Measurements from ENCODE around the gene CSTF1.

Gene CSTF1

DNA sequence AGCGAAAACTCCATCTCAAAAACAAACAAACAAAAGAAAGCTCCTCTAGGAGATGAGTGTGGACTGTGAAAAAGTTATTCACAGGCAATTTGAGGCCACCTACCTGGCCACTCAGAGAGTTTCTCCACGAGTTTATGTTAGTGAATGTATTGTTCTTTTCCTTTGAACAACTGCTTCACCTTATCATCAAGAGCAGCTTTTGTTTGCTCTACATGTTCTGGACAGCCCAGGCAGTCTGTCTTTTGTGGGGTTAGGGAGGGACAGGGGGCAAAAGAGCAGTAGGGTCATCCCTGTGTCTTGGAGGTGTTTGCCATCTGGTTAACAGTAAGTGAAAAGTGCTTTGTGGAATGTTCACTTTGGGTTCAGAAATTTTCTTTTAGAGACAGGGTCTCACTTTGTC, 27.6 kb downstream of the CSTF1 start:
- Histone ChIP-seq H3K4me3 (ENCODE audit: low read depth, low read length) (no peak overlapping the region), H3K4me1 (ENCODE audit: control insufficient read depth, insufficient read depth, low read length) (peaks cover 5% of the 10 kb centered on the region; the same call in 1 of the 2 replicates), H3K9me3 (ENCODE audit: control insufficient read depth, insufficient read depth, low read length) (no peaks in the 10 kb centered on the region), H3K9ac (ENCODE audit: low read depth, low read length) (no peak overlapping the region), H3K27ac (ENCODE audit: low read depth, low read length) (no peak overlapping the region), H3K36me3 (ENCODE audit: control insufficient read depth, insufficient read depth, low read length) (no peaks in the 10 kb centered on the region), H3K27me3 (ENCODE audit: control insufficient read depth, insufficient read depth, low read length) (peaks cover 20% of the 10 kb centered on the region; the same call in 1 of the 2 replicates)

DNA sequence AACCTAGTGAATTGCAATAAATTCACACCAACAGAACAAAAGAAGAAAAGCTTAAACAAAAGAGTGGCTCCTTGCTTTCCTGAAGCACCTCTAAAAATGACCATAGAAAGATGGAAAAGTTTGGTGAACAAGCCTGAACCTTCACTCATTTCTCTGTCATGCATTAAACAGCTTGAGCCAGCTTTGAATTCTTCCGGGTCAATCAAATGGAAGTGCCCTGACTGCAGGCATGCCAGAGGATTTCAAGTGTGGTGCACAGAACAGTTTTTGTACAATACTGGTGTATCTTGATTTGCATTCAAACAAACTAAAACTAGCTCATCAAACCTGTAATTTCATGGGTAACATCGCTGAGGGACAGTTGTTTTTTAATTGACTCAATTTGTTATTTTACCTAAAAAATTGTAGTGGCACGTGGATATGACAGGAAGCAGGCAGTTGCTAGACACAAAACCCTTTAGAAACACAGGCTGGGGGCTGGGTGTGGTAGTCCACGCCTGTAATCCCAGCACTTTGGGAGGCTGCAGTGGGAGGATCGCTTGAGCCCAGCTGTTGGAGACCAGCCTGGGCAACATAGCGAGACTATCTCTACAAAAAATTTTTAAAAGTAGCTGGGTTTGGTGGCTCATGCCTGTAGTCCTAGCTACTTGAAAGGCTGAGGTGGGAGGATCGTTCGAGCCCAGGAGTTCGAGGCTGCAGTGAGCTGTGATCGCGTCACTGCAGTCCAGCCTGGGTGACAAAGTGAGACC, 28.7 kb downstream of the CSTF1 start:
- no peaks in the 10 kb centered on the region for H3K36me3 ChIP-seq (ENCODE audit: control insufficient read depth, insufficient read depth, low read length)
- H3K9ac ChIP-seq (ENCODE audit: low read depth, low read length): no peak overlapping the region
- no peak overlapping the region for H3K27ac ChIP-seq (ENCODE audit: low read depth, low read length)
- H3K9me3 ChIP-seq (ENCODE audit: control insufficient read depth, insufficient read depth, low read length): no peaks in the 10 kb centered on the region
- H3K4me1 ChIP-seq (ENCODE audit: control insufficient read depth, insufficient read depth, low read length): peaks cover 5% of the 10 kb centered on the region; the same call in 1 of the 2 replicates
- no peak overlapping the region for H3K4me3 ChIP-seq (ENCODE audit: low read depth, low read length)
- peaks cover 21% of the 10 kb centered on the region; the same call in 1 of the 2 replicates for H3K27me3 ChIP-seq (ENCODE audit: control insufficient read depth, insufficient read depth, low read length)

DNA sequence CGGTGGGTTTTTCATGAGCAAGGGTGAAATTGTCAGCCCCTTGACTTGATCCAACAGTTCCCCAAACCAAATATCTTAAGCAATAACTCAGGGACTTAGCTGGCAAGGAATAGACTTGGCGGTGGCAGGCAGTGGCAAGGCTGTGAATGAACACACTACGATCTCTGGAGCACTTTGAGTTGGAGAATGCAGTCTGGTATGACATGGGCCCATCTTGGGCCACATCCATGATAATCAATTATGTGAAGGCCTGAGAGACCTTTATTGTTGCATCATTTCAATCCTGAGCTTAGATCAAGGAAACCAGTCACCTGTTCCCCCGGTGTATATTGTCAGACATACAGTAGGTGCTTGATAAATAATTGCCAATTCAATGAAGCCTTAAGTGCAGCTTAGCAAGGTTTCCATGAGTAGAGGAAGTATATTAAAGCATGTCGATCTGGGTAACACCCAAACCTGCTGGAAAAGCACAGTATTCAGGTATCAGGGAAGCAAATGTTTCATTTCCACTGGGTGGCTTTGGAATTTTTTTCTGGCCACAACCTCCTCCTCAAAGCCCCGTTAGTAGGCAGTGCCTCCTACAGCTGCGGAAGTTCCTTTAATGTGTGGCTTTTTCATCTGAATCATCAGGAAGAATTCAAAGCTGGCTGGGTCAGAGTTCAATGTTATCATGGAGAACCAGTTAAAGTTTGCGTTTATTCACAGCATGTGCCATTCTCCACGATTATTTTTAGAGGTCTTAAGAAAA, 29.8 kb downstream of the CSTF1 start:
- peaks cover 5% of the 10 kb centered on the region; the same call in 1 of the 2 replicates for H3K4me1 ChIP-seq (ENCODE audit: control insufficient read depth, insufficient read depth, low read length)
- H3K9me3 ChIP-seq (ENCODE audit: control insufficient read depth, insufficient read depth, low read length): no peaks in the 10 kb centered on the region
- H3K27ac ChIP-seq (ENCODE audit: low read depth, low read length): no peak overlapping the region
- no peak overlapping the region for H3K4me3 ChIP-seq (ENCODE audit: low read depth, low read length)
- no peak overlapping the region for H3K9ac ChIP-seq (ENCODE audit: low read depth, low read length)
- peaks cover 21% of the 10 kb centered on the region; the same call in 1 of the 2 replicates for H3K27me3 ChIP-seq (ENCODE audit: control insufficient read depth, insufficient read depth, low read length)
- no peaks in the 10 kb centered on the region for H3K36me3 ChIP-seq (ENCODE audit: control insufficient read depth, insufficient read depth, low read length)

DNA sequence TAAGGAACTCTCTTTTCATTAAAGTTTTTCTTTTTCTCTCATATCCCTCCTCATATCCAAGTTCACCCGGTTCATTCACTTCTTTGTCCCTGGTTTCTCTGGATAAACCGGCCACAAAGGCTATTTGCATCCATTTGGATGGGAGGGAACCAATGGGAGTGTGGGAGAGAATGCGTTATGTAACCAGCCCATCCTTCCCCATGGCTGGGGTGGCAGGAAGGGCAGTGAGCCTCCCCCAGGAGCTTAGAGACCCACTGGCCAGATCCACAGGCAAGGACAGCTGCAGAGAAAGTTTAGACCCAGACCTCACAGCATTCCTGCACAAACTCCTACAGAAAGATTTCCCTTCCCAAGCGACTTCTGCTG, 30.4 kb downstream of the CSTF1 start:
- H3K4me3 ChIP-seq (ENCODE audit: low read depth, low read length): no peak overlapping the region
- H3K27me3 ChIP-seq (ENCODE audit: control insufficient read depth, insufficient read depth, low read length): peaks cover 21% of the 10 kb centered on the region; the same call in 1 of the 2 replicates
- H3K27ac ChIP-seq (ENCODE audit: low read depth, low read length): no peak overlapping the region
- H3K9me3 ChIP-seq (ENCODE audit: control insufficient read depth, insufficient read depth, low read length): no peaks in the 10 kb centered on the region
- no peaks in the 10 kb centered on the region for H3K36me3 ChIP-seq (ENCODE audit: control insufficient read depth, insufficient read depth, low read length)
- peaks cover 5% of the 10 kb centered on the region; the same call in 1 of the 2 replicates for H3K4me1 ChIP-seq (ENCODE audit: control insufficient read depth, insufficient read depth, low read length)
- H3K9ac ChIP-seq (ENCODE audit: low read depth, low read length): no peak overlapping the region

DNA sequence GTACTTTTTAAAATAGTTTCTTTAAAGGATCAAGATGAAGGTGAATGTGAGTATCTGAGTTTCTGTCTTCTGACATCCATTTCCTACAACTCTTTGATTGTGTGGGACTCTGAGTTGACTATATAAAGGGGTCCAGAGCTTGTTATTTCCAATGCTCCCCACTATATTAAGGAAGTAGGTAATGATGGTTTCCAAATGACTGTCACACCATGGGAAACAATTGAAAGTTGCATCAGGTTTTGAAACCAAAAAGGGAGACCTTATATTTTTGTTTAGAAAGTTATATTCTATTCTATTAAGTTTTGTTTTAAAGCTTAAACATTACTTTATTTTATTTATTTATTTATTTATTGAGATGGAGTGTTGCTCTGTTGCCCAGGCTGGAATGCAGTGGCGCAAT, 30.8 kb downstream of the CSTF1 start:
- Histone ChIP-seq H3K4me3 (ENCODE audit: low read depth, low read length) (no peak overlapping the region), H3K36me3 (ENCODE audit: control insufficient read depth, insufficient read depth, low read length) (no peaks in the 10 kb centered on the region), H3K27ac (ENCODE audit: low read depth, low read length) (no peak overlapping the region), H3K9me3 (ENCODE audit: control insufficient read depth, insufficient read depth, low read length) (no peaks in the 10 kb centered on the region), H3K27me3 (ENCODE audit: control insufficient read depth, insufficient read depth, low read length) (peaks cover 21% of the 10 kb centered on the region; the same call in 1 of the 2 replicates), H3K4me1 (ENCODE audit: control insufficient read depth, insufficient read depth, low read length) (peaks cover 5% of the 10 kb centered on the region; the same call in 1 of the 2 replicates), H3K9ac (ENCODE audit: low read depth, low read length) (no peak overlapping the region)

DNA sequence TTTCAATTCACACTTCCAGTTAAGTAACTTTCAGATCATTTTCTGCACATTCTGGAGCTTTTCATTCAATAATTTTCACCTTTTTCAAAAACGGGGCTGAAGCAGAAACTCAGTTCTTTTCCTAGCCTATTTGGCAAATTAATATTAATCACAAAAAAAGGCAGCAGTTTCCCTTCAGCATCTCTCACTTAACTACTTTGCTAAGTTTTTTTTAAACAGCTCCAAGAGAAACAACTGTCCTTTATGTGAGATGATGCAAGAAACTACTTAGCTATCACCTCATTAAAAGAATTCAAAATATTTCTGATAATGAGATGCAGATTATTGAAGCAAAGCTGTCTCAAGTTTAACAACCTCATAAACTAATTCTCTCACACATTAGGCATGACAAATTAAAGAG, 31.4 kb downstream of the CSTF1 start:
- Histone ChIP-seq H3K27ac (ENCODE audit: low read depth, low read length) (no peak overlapping the region), H3K9ac (ENCODE audit: low read depth, low read length) (no peak overlapping the region), H3K4me1 (ENCODE audit: control insufficient read depth, insufficient read depth, low read length) (peaks cover 5% of the 10 kb centered on the region; the same call in 1 of the 2 replicates), H3K4me3 (ENCODE audit: low read depth, low read length) (no peak overlapping the region), H3K27me3 (ENCODE audit: control insufficient read depth, insufficient read depth, low read length) (peaks cover 21% of the 10 kb centered on the region; the same call in 1 of the 2 replicates), H3K36me3 (ENCODE audit: control insufficient read depth, insufficient read depth, low read length) (no peaks in the 10 kb centered on the region), H3K9me3 (ENCODE audit: control insufficient read depth, insufficient read depth, low read length) (no peaks in the 10 kb centered on the region)

DNA sequence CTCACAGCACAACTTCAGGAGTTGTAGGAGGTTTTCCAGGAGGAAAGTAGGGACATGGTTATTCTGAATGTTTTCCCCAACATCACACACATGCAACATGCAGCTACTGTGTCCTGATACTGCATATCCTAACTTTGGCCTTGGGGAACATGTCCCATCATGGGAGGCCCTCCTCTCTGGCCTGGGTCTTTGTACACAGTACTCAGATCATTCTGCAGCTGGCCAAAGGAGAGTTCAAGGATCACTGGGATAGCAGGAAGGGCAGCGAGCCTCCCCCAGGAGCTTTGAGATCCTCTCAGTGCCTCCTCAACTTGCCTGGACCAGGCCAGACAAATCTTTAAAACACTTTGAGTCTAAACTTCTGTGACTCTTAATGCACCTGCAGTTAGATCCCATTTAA, 32.5 kb downstream of the CSTF1 start:
- no peak overlapping the region for H3K4me3 ChIP-seq (ENCODE audit: low read depth, low read length)
- peaks cover 21% of the 10 kb centered on the region; the same call in 1 of the 2 replicates for H3K27me3 ChIP-seq (ENCODE audit: control insufficient read depth, insufficient read depth, low read length)
- H3K9ac ChIP-seq (ENCODE audit: low read depth, low read length): no peak overlapping the region
- no peaks in the 10 kb centered on the region for H3K9me3 ChIP-seq (ENCODE audit: control insufficient read depth, insufficient read depth, low read length)
- H3K36me3 ChIP-seq (ENCODE audit: control insufficient read depth, insufficient read depth, low read length): no peaks in the 10 kb centered on the region
- peaks cover 5% of the 10 kb centered on the region; the same call in 1 of the 2 replicates for H3K4me1 ChIP-seq (ENCODE audit: control insufficient read depth, insufficient read depth, low read length)
- no peak overlapping the region for H3K27ac ChIP-seq (ENCODE audit: low read depth, low read length)

DNA sequence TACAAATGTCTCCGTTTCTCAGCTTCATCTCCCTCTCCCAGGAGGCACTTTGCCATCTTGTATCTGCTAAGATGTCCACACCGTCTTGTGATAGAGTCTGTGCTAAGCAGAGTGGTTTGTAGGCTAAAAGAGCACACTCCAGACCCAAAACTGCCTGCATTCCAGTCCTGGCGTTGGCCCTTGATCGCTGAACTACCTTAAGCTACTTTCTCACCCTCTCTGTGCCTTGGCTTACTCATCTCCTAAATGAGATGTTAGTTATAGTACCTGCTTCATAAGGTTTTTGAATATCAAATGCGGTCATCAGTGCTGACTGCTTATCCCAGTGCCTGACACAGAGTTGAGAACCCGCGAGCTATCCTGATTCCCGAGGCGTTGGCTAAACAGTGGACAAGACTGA, 33.6 kb downstream of the CSTF1 start:
- no peaks in the 10 kb centered on the region for H3K36me3 ChIP-seq (ENCODE audit: control insufficient read depth, insufficient read depth, low read length)
- peaks cover 5% of the 10 kb centered on the region; the same call in 1 of the 2 replicates for H3K4me1 ChIP-seq (ENCODE audit: control insufficient read depth, insufficient read depth, low read length)
- H3K27me3 ChIP-seq (ENCODE audit: control insufficient read depth, insufficient read depth, low read length): peaks cover 21% of the 10 kb centered on the region; the same call in 1 of the 2 replicates
- H3K4me3 ChIP-seq (ENCODE audit: low read depth, low read length): no peak overlapping the region
- H3K9me3 ChIP-seq (ENCODE audit: control insufficient read depth, insufficient read depth, low read length): no peaks in the 10 kb centered on the region
- H3K27ac ChIP-seq (ENCODE audit: low read depth, low read length): no peak overlapping the region
- H3K9ac ChIP-seq (ENCODE audit: low read depth, low read length): no peak overlapping the region

DNA sequence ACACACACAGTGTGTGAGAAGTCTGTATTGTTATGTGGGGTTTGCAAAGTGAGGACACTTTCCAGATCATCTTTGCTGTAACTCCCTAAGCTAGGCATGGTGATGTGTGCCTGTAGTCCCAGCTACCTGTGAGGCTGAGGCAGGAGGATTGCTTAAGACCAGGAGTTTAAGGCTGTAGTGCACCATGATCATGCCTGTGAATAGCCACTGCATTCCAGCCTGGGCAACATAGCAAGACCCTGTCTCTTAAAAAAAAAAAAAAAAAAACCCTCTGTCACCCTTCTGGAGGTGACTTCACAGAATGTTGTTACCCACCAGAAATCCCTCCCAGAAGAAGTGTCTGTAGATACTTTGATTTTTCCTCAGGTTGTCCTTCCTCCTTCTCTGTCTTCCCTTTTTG, 34.5 kb downstream of the CSTF1 start:
- H3K9me3 ChIP-seq (ENCODE audit: control insufficient read depth, insufficient read depth, low read length): no peaks in the 10 kb centered on the region
- no peak overlapping the region for H3K4me3 ChIP-seq (ENCODE audit: low read depth, low read length)
- H3K4me1 ChIP-seq (ENCODE audit: control insufficient read depth, insufficient read depth, low read length): peaks cover 5% of the 10 kb centered on the region; the same call in 1 of the 2 replicates
- H3K27ac ChIP-seq (ENCODE audit: low read depth, low read length): no peak overlapping the region
- no peak overlapping the region for H3K9ac ChIP-seq (ENCODE audit: low read depth, low read length)
- peaks cover 14% of the 10 kb centered on the region; the same call in 1 of the 2 replicates for H3K27me3 ChIP-seq (ENCODE audit: control insufficient read depth, insufficient read depth, low read length)
- H3K36me3 ChIP-seq (ENCODE audit: control insufficient read depth, insufficient read depth, low read length): no peaks in the 10 kb centered on the region

DNA sequence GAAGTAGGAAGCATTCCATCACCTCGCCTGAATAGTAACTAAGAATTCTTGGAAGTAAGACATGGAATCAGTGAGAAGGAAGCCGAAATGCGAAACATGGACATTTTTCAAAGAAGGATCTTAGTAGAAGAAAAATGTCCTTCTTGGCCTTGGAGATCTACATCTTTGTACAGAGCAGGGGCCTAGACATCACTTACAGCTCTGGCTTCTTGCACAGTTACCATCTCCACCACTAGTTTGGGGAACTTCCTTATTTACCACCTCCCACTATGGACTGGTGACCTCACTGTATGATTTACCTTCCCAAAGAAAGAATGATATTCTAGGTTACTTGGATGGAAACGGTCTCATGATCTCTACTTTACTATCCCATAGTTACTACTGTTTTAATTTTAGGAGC, 35.4 kb downstream of the CSTF1 start:
- peaks cover 9% of the 10 kb centered on the region; the same call in 1 of the 2 replicates for H3K27me3 ChIP-seq (ENCODE audit: control insufficient read depth, insufficient read depth, low read length)
- H3K9me3 ChIP-seq (ENCODE audit: control insufficient read depth, insufficient read depth, low read length): no peaks in the 10 kb centered on the region
- H3K27ac ChIP-seq (ENCODE audit: low read depth, low read length): no peak overlapping the region
- no peak overlapping the region for H3K9ac ChIP-seq (ENCODE audit: low read depth, low read length)
- H3K4me1 ChIP-seq (ENCODE audit: control insufficient read depth, insufficient read depth, low read length): no peaks in the 10 kb centered on the region
- no peaks in the 10 kb centered on the region for H3K36me3 ChIP-seq (ENCODE audit: control insufficient read depth, insufficient read depth, low read length)
- no peak overlapping the region for H3K4me3 ChIP-seq (ENCODE audit: low read depth, low read length)

DNA sequence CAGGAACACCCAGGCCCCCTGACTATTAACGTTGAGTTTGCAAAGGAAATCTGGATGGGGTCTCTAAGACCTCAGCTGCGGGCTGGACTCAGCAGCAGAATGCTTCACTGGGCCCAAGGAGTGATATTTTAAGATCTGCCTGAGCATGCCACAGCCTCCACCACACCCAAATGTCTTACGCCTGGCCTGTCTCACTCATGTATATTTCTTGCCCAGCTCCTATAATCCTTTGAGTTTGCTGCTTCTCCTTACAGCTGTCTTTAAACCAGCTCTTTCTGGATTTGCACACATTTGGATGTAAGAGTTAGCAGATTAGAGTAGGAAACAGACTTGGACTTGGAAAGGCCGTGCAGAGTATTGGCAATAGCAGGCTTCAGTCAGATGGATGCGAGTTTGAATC, 36.0 kb downstream of the CSTF1 start:
- no peak overlapping the region for H3K27ac ChIP-seq (ENCODE audit: low read depth, low read length)
- H3K4me3 ChIP-seq (ENCODE audit: low read depth, low read length): no peak overlapping the region
- no peaks in the 10 kb centered on the region for H3K4me1 ChIP-seq (ENCODE audit: control insufficient read depth, insufficient read depth, low read length)
- no peaks in the 10 kb centered on the region for H3K9me3 ChIP-seq (ENCODE audit: control insufficient read depth, insufficient read depth, low read length)
- H3K36me3 ChIP-seq (ENCODE audit: control insufficient read depth, insufficient read depth, low read length): no peaks in the 10 kb centered on the region
- no peak overlapping the region for H3K9ac ChIP-seq (ENCODE audit: low read depth, low read length)
- H3K27me3 ChIP-seq (ENCODE audit: control insufficient read depth, insufficient read depth, low read length): 0 out of 2 replicates have a peak, but pooled peaks cover 5% of the 10 kb centered on the region
